Activated CD4-positive, alpha-beta T cell treated with anti-CD3 and anti-CD28 coated beads for 1 hour (primary cell): ENCODE data around the gene ZNF225.
"Not testable (repeated sequence)": the region's sequence is repeated elsewhere in the genome, so short reads cannot be mapped to it uniquely, and the experiment has no call there.

Experiments
- DNase-seq: peaks from one replicate; pipeline ENCODE4 v3.0.0-alpha.2; 2020

The ZNF225 gene

DNA sequence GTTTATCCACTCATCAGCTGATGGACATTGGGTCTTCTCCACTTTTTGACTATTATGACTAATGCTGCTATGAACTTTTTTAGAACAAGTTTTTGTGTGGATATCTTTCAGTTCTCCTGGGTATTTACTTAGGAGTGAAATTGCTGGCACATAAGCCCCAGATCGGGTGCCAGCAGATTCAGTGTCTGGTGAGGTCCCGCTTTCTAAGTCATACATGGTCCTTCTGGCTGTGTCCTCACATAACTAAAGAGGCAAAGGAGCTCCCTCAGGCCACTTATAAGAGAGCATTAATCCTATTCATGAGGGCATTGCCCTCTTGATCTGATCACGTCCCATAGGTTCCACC lies 51.1 kb downstream of the ZNF225 start:
- no peak for DNase-seq

DNA sequence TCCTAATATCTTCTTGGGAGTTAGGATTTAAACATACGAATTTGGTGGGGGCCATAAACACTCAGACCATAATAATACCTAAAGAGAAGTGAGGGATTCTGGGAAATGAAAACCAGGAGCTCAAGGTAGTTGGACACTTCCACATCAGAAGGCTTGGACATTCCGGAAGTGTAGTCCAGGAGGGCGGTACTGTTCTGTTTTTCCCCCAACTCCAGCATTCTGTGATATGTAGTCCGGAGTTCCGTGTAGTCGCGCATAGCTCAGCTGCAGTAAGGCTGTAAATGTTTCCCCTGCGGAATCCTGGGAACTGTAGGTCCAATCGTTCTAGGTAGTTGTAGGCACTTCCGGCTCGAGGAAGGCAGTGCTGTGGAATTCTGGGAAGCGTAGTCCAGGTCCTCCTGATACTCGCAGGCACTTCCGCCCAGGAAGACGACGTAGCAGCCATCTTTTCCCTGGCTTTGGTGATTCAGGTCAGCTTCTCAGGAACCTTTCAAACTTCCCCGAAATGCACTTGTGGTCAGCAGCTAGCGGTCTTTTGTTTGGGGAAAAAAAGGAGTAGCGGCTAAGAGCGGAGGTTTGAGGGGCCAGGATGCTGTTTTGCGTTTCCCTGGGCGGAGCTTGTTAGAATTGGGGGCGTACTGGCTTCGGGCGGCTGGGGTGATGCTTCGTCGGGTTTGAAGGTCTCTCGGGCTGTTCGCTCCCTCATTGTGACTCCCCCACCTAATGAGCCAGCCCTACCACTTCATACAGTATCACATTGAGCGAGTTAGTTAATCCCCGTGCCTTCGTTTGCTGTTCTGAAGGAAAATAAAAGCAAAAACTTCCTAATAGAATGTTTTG lies 51.7 kb downstream of the ZNF225 start, which contains the start of gene ZNF226:
TSS of gene ZNF226 (plus strand) at position 428 of the 840 bp plus-strand sequence. CDS start 4,981 bp downstream, outside the sequence.
- DNase-seq: peak; percentile 65

DNA sequence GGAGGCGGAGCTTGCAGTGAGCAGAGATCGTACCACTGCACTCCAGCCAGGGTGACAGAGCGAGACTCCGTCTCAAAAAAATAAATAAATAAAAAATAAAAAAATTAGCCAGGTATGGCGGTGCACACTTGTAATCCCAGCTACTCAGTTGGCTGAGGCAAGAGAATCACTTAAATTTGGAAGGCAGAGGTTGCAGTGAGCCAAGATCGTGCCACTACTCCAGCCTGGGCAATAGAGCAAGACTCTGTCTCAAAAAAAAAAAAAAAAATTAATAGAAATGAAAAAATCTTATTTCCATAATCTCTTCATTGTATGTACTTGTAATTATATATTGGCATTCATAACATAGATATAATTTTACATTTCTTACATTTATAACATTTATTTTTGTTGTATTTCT lies 57.5 kb downstream of the ZNF225 start:
- not testable (repeated sequence) for DNase-seq

DNA sequence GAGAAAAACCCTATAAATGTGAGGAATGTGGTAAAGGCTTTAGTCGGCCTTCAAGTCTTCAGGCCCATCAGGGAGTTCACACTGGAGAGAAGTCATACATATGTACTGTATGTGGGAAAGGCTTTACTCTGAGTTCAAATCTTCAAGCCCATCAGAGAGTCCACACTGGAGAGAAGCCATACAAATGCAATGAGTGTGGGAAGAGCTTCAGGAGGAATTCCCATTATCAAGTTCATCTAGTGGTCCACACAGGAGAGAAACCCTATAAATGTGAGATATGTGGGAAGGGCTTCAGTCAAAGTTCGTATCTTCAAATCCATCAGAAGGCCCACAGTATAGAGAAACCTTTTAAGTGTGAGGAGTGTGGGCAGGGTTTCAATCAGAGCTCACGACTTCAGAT lies 63.4 kb downstream of the ZNF225 start:
- no peak for DNase-seq

DNA sequence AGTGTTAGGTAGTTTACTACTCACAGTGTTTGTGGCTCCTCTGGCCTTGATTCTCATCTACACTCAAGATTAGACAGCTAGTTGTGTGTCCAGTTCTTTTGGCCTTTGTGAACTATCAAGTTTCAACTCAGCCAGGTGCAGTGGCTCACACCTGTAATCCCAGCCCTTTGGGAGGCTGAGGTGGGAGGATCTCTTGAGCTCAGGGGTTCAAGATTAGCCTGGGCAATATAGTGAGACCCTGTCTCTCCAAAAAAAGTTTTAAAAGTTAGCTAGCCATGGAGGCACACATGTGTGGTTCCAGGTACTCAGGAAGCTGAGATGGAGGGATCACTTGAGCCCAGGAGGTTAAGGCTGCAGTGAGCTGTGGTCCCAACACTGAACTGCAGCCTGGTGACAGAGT lies 67.8 kb downstream of the ZNF225 start:
- no peak for DNase-seq

DNA sequence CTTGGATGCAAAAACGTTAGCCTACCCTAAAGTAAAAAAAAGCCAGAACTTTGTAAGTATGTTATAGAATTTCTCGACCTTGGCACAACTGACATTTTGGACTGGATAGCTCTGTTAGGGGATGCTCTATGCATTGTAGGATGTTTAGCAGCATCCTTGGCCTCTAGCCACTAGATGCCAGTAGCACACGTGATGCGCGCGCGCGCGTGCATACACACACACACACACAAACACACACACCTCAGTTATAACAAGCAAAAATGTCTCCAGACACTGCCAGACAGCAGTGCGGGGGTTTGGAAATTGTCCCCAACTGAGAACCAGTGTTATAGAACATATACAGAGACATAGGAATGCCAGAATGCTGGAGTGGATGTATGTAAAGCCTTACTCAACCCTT lies 68.9 kb downstream of the ZNF225 start:
- no peak for DNase-seq
